SKM-1 treated with dmso at 0.1 percent for 144 hours (cell line): Measurements from ENCODE around the gene TRAPPC2B.
"Not testable (repeated sequence)": the region's sequence is repeated elsewhere in the genome, so short reads cannot be mapped to it uniquely, and the experiment has no call there.

ENCODE experiments used
- DNase-seq: peaks from one replicate; lab custom pipeline; 2025; ENCODE audit not compliant: unreplicated experiment; lab: John Stamatoyannopoulos, UW

The TRAPPC2B gene

GRCh38 chr19:57374179-57374578 lies 10.8 kb downstream of the TRAPPC2B start:
- DNase-seq, result no peak

- not testable (repeated sequence) for DNase-seq
Measured at GRCh38 chr19:57374647-57375046, 11.3 kb downstream of the TRAPPC2B start.

DNA sequence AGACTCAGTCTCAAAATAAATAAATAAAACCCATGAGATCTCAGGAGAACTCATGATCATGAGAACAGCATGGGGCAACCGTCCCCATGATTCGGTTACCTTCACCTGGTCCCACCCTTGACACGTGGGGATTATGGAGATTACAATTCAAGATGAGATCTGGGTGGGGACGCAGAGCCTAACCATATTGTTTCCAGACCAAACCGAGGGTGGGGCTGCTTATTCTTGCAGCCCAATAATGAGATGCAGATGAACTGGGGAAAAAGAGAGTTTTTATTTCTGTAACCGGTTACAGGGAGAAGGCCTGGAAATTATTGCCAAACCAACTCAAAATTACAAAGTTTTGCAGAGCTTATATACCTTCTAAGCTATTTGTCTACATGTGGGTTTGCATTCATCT lies 12.8 kb downstream of the TRAPPC2B start:
- no peak for DNase-seq

- no peak for DNase-seq
Measured at GRCh38 chr19:57377498-57378146, 14.3 kb downstream of the TRAPPC2B start.

DNA sequence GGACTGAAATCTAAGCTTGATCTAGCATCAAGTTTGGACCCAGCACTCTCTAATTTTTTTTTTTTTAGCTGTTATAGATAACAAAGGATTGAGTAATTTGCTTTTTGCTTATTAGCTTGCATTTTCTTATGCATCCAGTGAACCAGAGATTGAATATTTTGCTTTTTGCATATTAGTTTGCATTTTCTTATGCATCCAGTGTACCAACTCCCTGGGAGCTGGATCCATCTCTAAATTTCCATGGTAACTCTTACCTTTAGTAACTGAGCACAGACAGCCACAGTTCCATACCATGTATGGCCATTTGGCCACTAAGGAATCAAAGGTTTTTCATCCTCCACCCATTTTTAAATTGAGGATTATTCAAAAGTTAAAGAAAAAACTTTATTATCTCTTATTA lies 17.6 kb downstream of the TRAPPC2B start:
- no peak for DNase-seq

DNA sequence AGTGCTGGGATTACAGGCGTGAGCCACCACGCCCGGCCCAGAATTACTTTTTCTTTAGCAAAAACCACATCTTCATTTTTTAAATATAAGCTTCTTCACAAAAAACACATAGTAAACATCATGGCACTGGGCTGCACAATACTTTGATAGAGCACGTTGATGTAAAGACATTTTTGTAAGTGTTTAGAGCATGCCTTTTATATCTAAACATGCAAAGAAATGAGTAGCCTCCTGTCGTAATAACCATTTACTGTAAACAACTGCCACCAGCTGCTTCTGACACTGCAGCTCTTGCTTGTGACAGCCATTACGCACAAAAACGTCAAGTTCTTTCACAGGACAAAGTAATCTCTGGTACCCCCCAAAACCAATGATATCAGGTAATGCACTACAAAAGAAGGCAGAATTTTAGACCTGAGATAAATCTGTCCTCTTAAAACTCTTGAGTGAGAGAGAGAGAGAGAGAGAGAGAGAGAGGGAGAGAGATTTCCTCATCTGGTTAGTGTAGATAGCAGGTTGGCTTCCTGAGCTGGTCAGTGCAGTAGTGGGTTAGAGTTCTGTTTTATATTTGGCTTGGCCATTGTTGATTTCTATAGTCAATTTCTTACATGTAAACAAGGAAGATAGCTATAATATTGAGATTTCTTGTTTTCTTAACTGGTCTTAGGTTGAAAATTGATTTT lies 19.6 kb downstream of the TRAPPC2B start:
- no peak for DNase-seq

GRCh38 chr19:57389194-57389729 lies 25.9 kb downstream of the TRAPPC2B start:
- no peak for DNase-seq

- peak; percentile 86 for DNase-seq
Measured at GRCh38 chr19:57389730-57390598, 26.6 kb downstream of the TRAPPC2B start, which contains the start of gene ZNF548. ZNF548 (plus strand) TSS chr19:57389854; CDS start chr19:57390100, 246 bp downstream.

DNA sequence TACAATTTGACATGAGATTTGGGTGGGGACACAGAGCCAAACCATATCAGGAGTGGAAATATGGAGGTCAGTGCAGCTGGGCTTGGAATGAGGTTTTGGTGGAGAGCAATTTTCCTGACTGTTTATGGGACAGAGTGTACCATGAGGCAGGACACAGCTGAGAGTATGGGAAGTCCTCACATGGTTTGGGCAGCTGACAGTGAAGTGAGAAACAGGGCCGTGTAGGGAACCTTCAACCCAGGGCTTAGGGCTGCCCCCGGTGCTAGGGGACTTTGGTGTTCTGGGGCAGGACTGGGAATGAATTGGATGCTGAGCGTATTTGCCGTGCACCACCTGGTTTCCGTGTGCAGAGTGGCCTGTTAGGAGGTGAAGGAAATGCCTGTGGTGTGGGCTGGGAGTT lies 32.4 kb downstream of the TRAPPC2B start:
- no peak for DNase-seq

GRCh38 chr19:57398868-57399267 lies 35.5 kb downstream of the TRAPPC2B start:
- DNase-seq, result no peak

- DNase-seq, result no peak
Measured at GRCh38 chr19:57403737-57404563, 40.6 kb downstream of the TRAPPC2B start.

DNA sequence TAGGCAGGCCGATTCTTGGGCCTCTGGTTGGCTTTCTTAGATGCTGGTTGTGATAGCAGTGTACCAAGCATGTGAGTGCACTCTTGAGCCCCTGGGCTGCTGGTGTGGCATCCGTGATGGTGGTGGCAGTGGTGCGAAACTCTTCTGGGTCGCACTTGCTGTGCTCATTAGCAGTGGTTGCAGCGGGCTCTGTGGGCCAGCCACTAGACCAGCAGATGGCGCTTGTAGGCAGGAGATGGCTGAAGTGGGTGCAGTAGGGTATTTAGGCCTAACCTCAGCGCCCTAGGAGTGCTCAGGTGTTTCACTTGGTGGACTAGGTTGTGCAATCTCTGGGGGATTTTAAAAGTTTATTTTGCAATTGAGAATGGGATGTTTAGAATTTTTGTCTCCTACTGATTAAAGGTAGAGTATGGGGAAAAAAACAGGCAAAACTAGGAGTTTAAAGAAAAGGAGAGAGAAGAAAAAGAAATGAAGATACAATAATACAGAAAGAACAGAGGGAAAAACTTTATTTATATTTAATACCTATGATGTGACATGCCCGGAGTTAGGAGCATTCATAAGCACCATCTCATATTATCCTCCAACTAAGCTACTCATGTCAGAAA lies 43.3 kb downstream of the TRAPPC2B start:
- peak; percentile 31 for DNase-seq

GRCh38 chr19:57410877-57411671 lies 47.7 kb downstream of the TRAPPC2B start, which contains the start of gene ZNF17:
ZNF17 (plus strand) TSS chr19:57411161; CDS start chr19:57413616, 2,455 bp downstream.
- peak; percentile 79 for DNase-seq
